Neural progenitor cell (in vitro differentiated cells): Measurements from ENCODE around the gene MGST2.

Experiments
- CTCF ChIP-seq: fragments of 200-600 bp; sonication (generic); IDR thresholded peaks from 2 replicates; pipeline ENCODE4 v1.5.1; 2017; ENCODE audit warnings: antibody characterized with exemption, mild to moderate bottlenecking
- EZH2 ChIP-seq: fragments of 200-600 bp; sonication (generic); IDR thresholded peaks from 2 replicates; pipeline ENCODE4 v1.6.1; 2017; ENCODE audit warnings: antibody characterized with exemption, mild to moderate bottlenecking, moderate library complexity
- EZH2phosphoT487 ChIP-seq: fragments of 200-600 bp; sonication (generic); IDR thresholded peaks from 2 replicates; pipeline ENCODE4 v1.6.1; 2017; ENCODE audit warnings: antibody characterized with exemption

DNA sequence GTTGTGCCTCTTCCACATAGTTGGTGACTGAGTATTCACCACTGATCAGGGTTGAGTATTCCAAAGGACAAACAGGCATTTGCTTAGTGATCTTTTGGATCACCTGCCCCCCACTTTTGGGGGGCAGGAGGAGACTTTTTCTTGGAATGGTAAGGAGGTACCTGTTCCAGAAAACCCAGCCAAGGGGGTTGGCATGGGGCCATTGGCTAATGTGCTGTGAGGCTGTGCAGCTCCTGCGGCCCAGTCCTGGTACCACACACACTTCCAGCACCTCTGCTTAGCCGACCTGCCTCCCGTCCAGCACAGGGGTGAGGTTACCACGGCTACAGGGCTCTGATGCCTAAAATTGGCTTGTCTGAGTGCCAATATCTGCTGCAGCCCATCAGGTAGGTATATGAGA lies 40.1 kb upstream of the MGST2 start:
- no peak for TF ChIP-seq CTCF
- TF ChIP-seq EZH2phosphoT487: no peak
- no peak for TF ChIP-seq EZH2
